Activated CD8-positive, alpha-beta memory T cell treated with anti-CD3 and anti-CD28 coated beads, Interleukin-2, amount 50 U/mL, for 1 hour (primary cell): ENCODE results near the gene FMN1.

Experiments
- DNase-seq: peaks from one replicate; pipeline ENCODE4 v3.0.0-alpha.2; 2020; ENCODE audit errors: extremely low read depth

FMN1 gene

GRCh38 chr15:32718821-32719716, 475.4 kb downstream of the FMN1 start:
- DNase-seq: no peak

GRCh38 chr15:32718227-32718820, 476.2 kb downstream of the FMN1 start:
- no peak for DNase-seq

GRCh38 chr15:32717426-32718226, 476.9 kb downstream of the FMN1 start, which contains the start of gene GREM1:
Gene GREM1, plus strand, starts transcription at chr15:32718004. Its CDS starts 12,687 bp downstream, at chr15:32730691.
- DNase-seq: no peak

- no peak for DNase-seq
These were observed 477.5 kb downstream of the FMN1 start for GRCh38 chr15:32716915-32717425.

- DNase-seq: no peak
These were observed 478.1 kb downstream of the FMN1 start for GRCh38 chr15:32716216-32716914.
